Germinal center (tissue), 1 donor: ENCODE measurements around the gene MGST1.

ENCODE experiments used
- DNase-seq: peaks from one replicate; pipeline ENCODE4 v3.0.0; 2012; ENCODE audit warnings: mixed read lengths, low spot score

The MGST1 gene

GRCh38 chr12:16347391-16348298 is at the start of gene MGST1:
Gene MGST1, plus strand, starts transcription at chr12:16347645. Its CDS starts 6,608 bp downstream, at chr12:16354253.
- DNase-seq, result no peak

GRCh38 chr12:16299403-16299802 is 48.0 kb upstream of the MGST1 start:
- no peak for DNase-seq

GRCh38 chr12:16300122-16300521 is 47.3 kb upstream of the MGST1 start:
- DNase-seq, result no peak

- no peak for DNase-seq
These were observed 46.7 kb upstream of the MGST1 start for GRCh38 chr12:16300736-16301135.

GRCh38 chr12:16303939-16304338 is 43.5 kb upstream of the MGST1 start:
- no peak for DNase-seq

- no peak for DNase-seq
These were observed 39.5 kb upstream of the MGST1 start for GRCh38 chr12:16307856-16308475.

- DNase-seq, result no peak
These were observed 36.5 kb upstream of the MGST1 start for GRCh38 chr12:16310934-16311333.

- no peak for DNase-seq
These were observed 24.4 kb upstream of the MGST1 start for GRCh38 chr12:16323010-16323409.

- no peak for DNase-seq
These were observed 23.8 kb upstream of the MGST1 start for GRCh38 chr12:16323638-16324037.

GRCh38 chr12:16324272-16324671 is 23.2 kb upstream of the MGST1 start:
- no peak for DNase-seq

GRCh38 chr12:16324772-16325171 is 22.7 kb upstream of the MGST1 start:
- no peak for DNase-seq

GRCh38 chr12:16325426-16325825 is 22.0 kb upstream of the MGST1 start:
- no peak for DNase-seq

GRCh38 chr12:16327963-16328362 is 19.5 kb upstream of the MGST1 start:
- no peak for DNase-seq

- DNase-seq, result no peak
These were observed 17.9 kb upstream of the MGST1 start for GRCh38 chr12:16329594-16329993.

- DNase-seq, result no peak
These were observed 16.9 kb upstream of the MGST1 start for GRCh38 chr12:16330560-16330959.

- no peak for DNase-seq
These were observed 15.4 kb upstream of the MGST1 start for GRCh38 chr12:16331998-16332397.

GRCh38 chr12:16335838-16336237 is 11.6 kb upstream of the MGST1 start:
- no peak for DNase-seq

- no peak for DNase-seq
These were observed 3.2 kb upstream of the MGST1 start for GRCh38 chr12:16344269-16344668.

GRCh38 chr12:16345105-16345504 is 2.3 kb upstream of the MGST1 start:
- DNase-seq, result no peak

GRCh38 chr12:16346958-16347357 is 487 bp upstream of the MGST1 start:
- DNase-seq, result no peak

- no peak for DNase-seq
These were observed 1.1 kb downstream of the MGST1 start for GRCh38 chr12:16348435-16349130.

- no peak for DNase-seq
These were observed 1.7 kb downstream of the MGST1 start for GRCh38 chr12:16349131-16349460.

GRCh38 chr12:16350682-16351081 is 3.2 kb downstream of the MGST1 start:
- DNase-seq, result no peak
